Endothelial cell (in vitro differentiated cells): Measurements from ENCODE around the gene NOL6. TPM values are rescaled to one million over a fixed set of nuclear protein-coding genes. Genes with fewer than 3 reads are reported as not detected.

Experiments
- DNase-seq: peaks from one replicate; pipeline ENCODE4 v3.0.0; 2021; ENCODE audit warnings: low spot score
- H3K27ac Mint-ChIP-seq: one replicate; pipeline ENCODE4 v1.8.0; 2021; ENCODE audit warnings: mixed read lengths, inconsistent platforms; ENCODE audit not compliant: unreplicated experiment
- H3K27me3 Mint-ChIP-seq: one replicate; pipeline ENCODE4 v1.8.0; 2021; ENCODE audit warnings: mild to moderate bottlenecking, moderate library complexity, mixed read lengths, inconsistent platforms; ENCODE audit not compliant: unreplicated experiment
- H3K36me3 Mint-ChIP-seq: one replicate; pipeline ENCODE4 v1.8.0; 2021; ENCODE audit warnings: mild to moderate bottlenecking, low read depth, mixed read lengths, inconsistent platforms; ENCODE audit not compliant: unreplicated experiment
- H3K4me1 Mint-ChIP-seq: one replicate; pipeline ENCODE4 v1.8.0; 2021; ENCODE audit warnings: mild to moderate bottlenecking, mixed read lengths, inconsistent platforms; ENCODE audit not compliant: unreplicated experiment
- H3K4me3 Mint-ChIP-seq: one replicate; pipeline ENCODE4 v1.8.0; 2021; ENCODE audit warnings: mild to moderate bottlenecking, mixed read lengths, inconsistent platforms; ENCODE audit not compliant: unreplicated experiment
- H3K9me3 Mint-ChIP-seq: one replicate; pipeline ENCODE4 v1.8.0; 2021; ENCODE audit warnings: mixed read lengths, inconsistent platforms; ENCODE audit not compliant: unreplicated experiment
- CTCF ChIP-seq: fragments of 200-600 bp; sonication (generic); IDR thresholded peaks from one replicate; pipeline ENCODE4 v1.5.0; 2021; ENCODE audit warnings: antibody characterized with exemption; ENCODE audit not compliant: unreplicated experiment
- microRNA-seq: library from miRNA; unstranded; fragments of <30 nt; microRNA quantifications from one replicate; pipeline ENCODE4, GENCODE V29; 2020; ENCODE audit not compliant: unreplicated experiment
- total RNA-seq: library from RNA; stranded (reverse); fragmentation: NEBNext Ultra II Directional; extraction: Animal tissue kit (Norgen Biotek cat#: 25700); gene quantifications from one replicate; pipeline ENCODE4 v1.2.1, GENCODE V29; 2021; ENCODE audit not compliant: unreplicated experiment

The NOL6 gene
- total RNA-seq, 1 donor from 2014 or later = 22.6 TPM

- Mint-ChIP-seq H3K27me3 (peaks cover 12% of the 10 kb centered on the region), H3K9me3 (no peaks in the 10 kb centered on the region), H3K27ac (no peak overlapping the region), H3K4me3 (no peak overlapping the region), H3K4me1 (peaks cover 6% of the 10 kb centered on the region), H3K36me3 (no peaks in the 10 kb centered on the region)
- no peak for DNase-seq
- no peak for TF ChIP-seq CTCF
Measured at GRCh38 chr9:33416996-33417395, 56.7 kb downstream of the NOL6 start.

- H3K27ac Mint-ChIP-seq = peak overlapping the region; percentile 61
- no peak overlapping the region for H3K4me3 Mint-ChIP-seq
- TF ChIP-seq CTCF = peak; percentile 59
- H3K9me3 Mint-ChIP-seq = no peaks in the 10 kb centered on the region
- H3K27me3 Mint-ChIP-seq = peaks cover 11% of the 10 kb centered on the region
- peaks cover 6% of the 10 kb centered on the region for H3K4me1 Mint-ChIP-seq
- DNase-seq = peak; percentile 55
- H3K36me3 Mint-ChIP-seq = no peaks in the 10 kb centered on the region
Measured at GRCh38 chr9:33415501-33416038, 58.2 kb downstream of the NOL6 start.

- no peak for DNase-seq
- Mint-ChIP-seq H3K27me3 (peaks cover 7% of the 10 kb centered on the region), H3K4me1 (peaks cover 6% of the 10 kb centered on the region), H3K36me3 (no peaks in the 10 kb centered on the region), H3K4me3 (no peak overlapping the region), H3K9me3 (no peaks in the 10 kb centered on the region), H3K27ac (peak overlapping the region; percentile 61)
- TF ChIP-seq CTCF = no peak
Measured at GRCh38 chr9:33414889-33415500, 58.7 kb downstream of the NOL6 start.

GRCh38 chr9:33414268-33414667 is 59.5 kb downstream of the NOL6 start:
- Mint-ChIP-seq H3K27ac (no peak overlapping the region), H3K27me3 (peaks cover 7% of the 10 kb centered on the region), H3K4me3 (no peak overlapping the region), H3K9me3 (no peaks in the 10 kb centered on the region), H3K36me3 (no peaks in the 10 kb centered on the region), H3K4me1 (peaks cover 6% of the 10 kb centered on the region)
- no peak for DNase-seq
- no peak for TF ChIP-seq CTCF

Small RNA genes lying within 50 kb of the gene (microRNA-seq; reads per million reads assigned to microRNA genes)
- gene MIR6851 = 0.97 reads per million, percentile 10 among the genes with 10 or more reads in this experiment

Other genes starting within 250 kb of the NOL6 start
- not detected for gene SPINK4, start 233.8 kb downstream of the NOL6 start, total RNA-seq
- gene BAG1, start 209.2 kb downstream of the NOL6 start, total RNA-seq = 61.5 TPM
- gene CHMP5, start 208.9 kb downstream of the NOL6 start, total RNA-seq = 88.7 TPM
- 33.5 TPM for gene NFX1, start 183.4 kb downstream of the NOL6 start, total RNA-seq
- gene AQP7, start 71.4 kb downstream of the NOL6 start, total RNA-seq = 0.64 TPM
- gene AQP3, start 26.3 kb downstream of the NOL6 start, total RNA-seq = 6.0 TPM
- 0.41 TPM for gene ANKRD18B, start 50.3 kb upstream of the NOL6 start, total RNA-seq